ENCODE measurements around the gene TSHZ1. TPM values are rescaled to one million over a fixed set of nuclear protein-coding genes. Genes with fewer than 3 reads are reported as not detected.
A peak's percentile ranks its signal among the peaks of the same experiment; 100 is the strongest.

TSHZ1 gene
- total and polyA plus RNA-seq, 2 donors from 2014 or later = 7.0 to 31.3 TPM

- DNase-seq (peak; percentile 57 to 85 (median 73)), FAIRE-seq (no peak)
- Histone ChIP-seq H3K4me1 (ENCODE audit: control insufficient read depth in 2 of 3, insufficient read depth in 2 of 3, low read depth in 1 of 3, low read length in 3 of 3) (peaks cover 3 to 17% (median 11%) of the 10 kb centered on the region in 3 donors), H3K9ac (ENCODE audit: low read length in 3 of 3) (peak overlapping the region; percentile 73 to 87 (median 83)), H3K9me3 (ENCODE audit: control insufficient read depth in 2 of 3, insufficient read depth in 1 of 3, low read length in 3 of 3) (no peaks in the 10 kb centered on the region), H3K36me3 (ENCODE audit: control insufficient read depth in 2 of 3, insufficient read depth in 3 of 3, low read length in 3 of 3) (no peaks in the 10 kb centered on the region), H3K27me3 (ENCODE audit: control insufficient read depth, insufficient read depth, low read length) (no peaks in the 10 kb centered on the region), H3K4me3 (ENCODE audit: low read length in 3 of 3) (peak overlapping the region; percentile 76 to 87 (median 81)), H3K27ac (ENCODE audit: low read depth in 2 of 2, low read length in 2 of 2) (peak overlapping the region; percentile 96)
- TF ChIP-seq CTCF (IDR thresholded peaks at IDR 0.05; ENCODE audit: borderline replicate concordance, extremely low read depth, insufficient read depth) = no peak
- intact Hi-C loops (cut with DNase I) = no loop called here
These were observed 2.3 kb upstream of the TSHZ1 start for GRCh38 chr18:75208155-75208835.

DNA sequence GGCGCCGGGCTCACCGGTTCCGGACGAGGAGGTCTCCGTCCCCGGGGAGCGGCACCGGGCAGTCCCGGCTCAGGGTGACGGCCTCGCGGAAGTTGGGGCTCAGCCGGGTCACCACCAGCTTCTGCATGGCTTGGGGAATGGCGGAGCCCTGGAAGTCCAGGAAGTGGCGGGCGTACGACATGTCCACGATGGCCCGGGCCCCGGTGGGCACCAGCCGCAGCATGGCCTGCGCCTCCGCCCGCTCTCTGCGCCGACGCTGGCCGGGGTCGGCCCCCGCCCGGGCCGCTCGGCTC is 1.8 kb upstream of the TSHZ1 start:
- Histone ChIP-seq H3K27me3 (ENCODE audit: control insufficient read depth, insufficient read depth, low read length) (no peaks in the 10 kb centered on the region), H3K27ac (ENCODE audit: low read depth in 2 of 2, low read length in 2 of 2) (peak overlapping the region; percentile 96), H3K4me3 (ENCODE audit: low read length in 3 of 3) (peak overlapping the region; percentile 33 to 87 (median 76)), H3K9ac (ENCODE audit: low read length in 3 of 3) (peak overlapping the region in 2 of 3 donors; percentile 77 to 83), H3K9me3 (ENCODE audit: control insufficient read depth in 2 of 3, insufficient read depth in 1 of 3, low read length in 3 of 3) (no peaks in the 10 kb centered on the region), H3K36me3 (ENCODE audit: control insufficient read depth in 2 of 3, insufficient read depth in 3 of 3, low read length in 3 of 3) (no peaks in the 10 kb centered on the region), H3K4me1 (ENCODE audit: control insufficient read depth in 2 of 3, insufficient read depth in 2 of 3, low read depth in 1 of 3, low read length in 3 of 3) (peaks cover 3 to 21% (median 13%) of the 10 kb centered on the region in 3 donors)
- intact Hi-C loops (cut with DNase I) = no loop called here
- FAIRE-seq (no peak), DNase-seq (no peak)
- TF ChIP-seq CTCF (IDR thresholded peaks at IDR 0.05; ENCODE audit: borderline replicate concordance, extremely low read depth, insufficient read depth) = no peak

DNA sequence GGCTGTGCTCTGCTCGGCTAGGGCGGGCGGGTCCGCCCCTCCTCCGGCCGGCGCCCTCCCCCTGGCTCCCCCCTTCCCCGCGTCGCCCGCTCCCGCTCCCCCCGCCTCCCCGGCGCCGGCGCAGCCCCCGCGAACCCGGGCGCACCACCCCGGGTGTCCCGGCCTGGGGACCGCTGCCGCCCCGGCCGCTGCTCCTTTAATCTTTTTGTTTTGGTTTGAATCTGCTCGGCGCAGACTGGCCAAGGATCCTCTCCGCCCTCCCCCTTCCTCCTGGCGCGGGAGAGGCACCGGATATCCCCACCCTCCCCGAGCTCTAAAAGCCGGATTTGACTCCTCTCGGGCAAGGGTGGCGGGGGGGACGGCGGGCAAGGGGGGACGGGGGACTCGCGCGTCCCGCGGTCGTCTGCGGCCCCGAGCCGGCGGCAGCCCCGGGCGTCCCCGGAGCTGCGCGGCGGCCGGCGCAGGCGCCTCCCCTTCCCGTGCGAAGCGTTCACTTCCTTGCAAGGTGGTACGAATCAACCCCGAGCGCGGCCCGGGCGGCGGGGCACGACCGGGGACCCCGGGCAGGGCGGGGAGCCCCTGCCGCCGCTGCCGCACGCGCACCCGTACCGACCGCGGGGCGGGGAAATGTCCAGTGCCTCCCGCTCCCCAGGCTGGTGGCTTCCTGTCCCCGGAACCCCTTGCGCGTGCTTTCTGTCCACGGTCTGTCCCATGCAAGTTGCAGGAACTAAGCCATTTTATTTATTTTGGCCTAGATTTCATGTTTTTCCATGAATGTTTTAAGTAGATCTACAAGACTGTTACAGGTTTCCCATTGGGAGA is 1.3 kb upstream of the TSHZ1 start, which contains the start of gene PTGR3:
Gene PTGR3 (minus strand): TSS at position 11 of the 822 bp plus-strand sequence. CDS start 81 bp downstream, outside the sequence.
- peaks cover 3 to 25% (median 16%) of the 10 kb centered on the region in 3 donors for H3K4me1 ChIP-seq (ENCODE audit: control insufficient read depth in 2 of 3, insufficient read depth in 2 of 3, low read depth in 1 of 3, low read length in 3 of 3)

More for the DNA sequence above, 1.3 kb upstream of the TSHZ1 start, which contains the start of gene PTGR3:
- TF ChIP-seq CTCF (IDR thresholded peaks at IDR 0.05; ENCODE audit: borderline replicate concordance, extremely low read depth, insufficient read depth) = no peak
- H3K27me3 ChIP-seq (ENCODE audit: control insufficient read depth, insufficient read depth, low read length) = no peaks in the 10 kb centered on the region
- peak within 1 kb of the TSS; percentile 96 for H3K27ac ChIP-seq (ENCODE audit: low read depth in 2 of 2, low read length in 2 of 2)
- peak within 1 kb of the TSS; percentile 81 to 87 (median 84) for H3K4me3 ChIP-seq (ENCODE audit: low read length in 3 of 3)
- no peaks in the 10 kb centered on the region for H3K9me3 ChIP-seq (ENCODE audit: control insufficient read depth in 2 of 3, insufficient read depth in 1 of 3, low read length in 3 of 3)
- intact Hi-C loops (cut with DNase I) = no loop called here
- peak within 1 kb of the TSS; percentile 76 to 87 (median 83) for H3K9ac ChIP-seq (ENCODE audit: low read length in 3 of 3)
- no peak for FAIRE-seq
- DNase-seq = peak; percentile 91 to 95 (median 94)
- no peaks in the 10 kb centered on the region for H3K36me3 ChIP-seq (ENCODE audit: control insufficient read depth in 2 of 3, insufficient read depth in 3 of 3, low read length in 3 of 3)
